Measurements from ENCODE around the gene VSTM2L.

DNA sequence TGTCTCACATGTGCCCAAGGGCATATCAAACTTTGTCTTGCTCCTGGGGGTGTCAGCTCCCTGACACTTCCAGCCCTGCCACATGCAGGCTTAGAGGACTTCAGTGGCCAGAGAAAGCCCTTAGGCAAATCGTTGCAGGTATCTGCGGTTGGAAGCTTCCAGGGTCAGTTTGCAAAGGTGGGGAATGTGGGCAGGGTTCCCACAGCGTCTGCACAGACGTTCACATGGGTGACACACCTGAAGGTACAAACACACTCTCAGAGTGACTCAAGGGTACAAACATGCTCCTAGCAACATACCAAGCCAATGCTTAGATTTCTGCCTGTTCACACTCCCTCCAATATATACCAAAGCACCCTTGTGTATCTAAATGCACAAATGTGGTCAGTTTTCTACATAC lies 30.0 kb downstream of the VSTM2L start:
- TF ChIP-seq, protein P1, sequence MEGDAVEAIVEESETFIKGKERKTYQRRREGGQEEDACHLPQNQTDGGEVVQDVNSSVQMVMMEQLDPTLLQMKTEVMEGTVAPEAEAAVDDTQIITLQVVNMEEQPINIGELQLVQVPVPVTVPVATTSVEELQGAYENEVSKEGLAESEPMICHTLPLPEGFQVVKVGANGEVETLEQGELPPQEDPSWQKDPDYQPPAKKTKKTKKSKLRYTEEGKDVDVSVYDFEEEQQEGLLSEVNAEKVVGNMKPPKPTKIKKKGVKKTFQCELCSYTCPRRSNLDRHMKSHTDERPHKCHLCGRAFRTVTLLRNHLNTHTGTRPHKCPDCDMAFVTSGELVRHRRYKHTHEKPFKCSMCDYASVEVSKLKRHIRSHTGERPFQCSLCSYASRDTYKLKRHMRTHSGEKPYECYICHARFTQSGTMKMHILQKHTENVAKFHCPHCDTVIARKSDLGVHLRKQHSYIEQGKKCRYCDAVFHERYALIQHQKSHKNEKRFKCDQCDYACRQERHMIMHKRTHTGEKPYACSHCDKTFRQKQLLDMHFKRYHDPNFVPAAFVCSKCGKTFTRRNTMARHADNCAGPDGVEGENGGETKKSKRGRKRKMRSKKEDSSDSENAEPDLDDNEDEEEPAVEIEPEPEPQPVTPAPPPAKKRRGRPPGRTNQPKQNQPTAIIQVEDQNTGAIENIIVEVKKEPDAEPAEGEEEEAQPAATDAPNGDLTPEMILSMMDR (IDR thresholded peaks at IDR 0.05) = no peak
- no peak for TF ChIP-seq ZFX (IDR thresholded peaks at IDR 0.05; ENCODE audit: borderline replicate concordance)

Data from 22Rv1 (cell line).